ENCODE data around the gene LAGE3. TPM values are rescaled to one million over a fixed set of nuclear protein-coding genes. Genes with fewer than 3 reads are reported as not detected.

LAGE3 gene, protein sequence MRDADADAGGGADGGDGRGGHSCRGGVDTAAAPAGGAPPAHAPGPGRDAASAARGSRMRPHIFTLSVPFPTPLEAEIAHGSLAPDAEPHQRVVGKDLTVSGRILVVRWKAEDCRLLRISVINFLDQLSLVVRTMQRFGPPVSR
- 50.3 and 51.3 TPM in 2 replicates for total RNA-seq

DNA sequence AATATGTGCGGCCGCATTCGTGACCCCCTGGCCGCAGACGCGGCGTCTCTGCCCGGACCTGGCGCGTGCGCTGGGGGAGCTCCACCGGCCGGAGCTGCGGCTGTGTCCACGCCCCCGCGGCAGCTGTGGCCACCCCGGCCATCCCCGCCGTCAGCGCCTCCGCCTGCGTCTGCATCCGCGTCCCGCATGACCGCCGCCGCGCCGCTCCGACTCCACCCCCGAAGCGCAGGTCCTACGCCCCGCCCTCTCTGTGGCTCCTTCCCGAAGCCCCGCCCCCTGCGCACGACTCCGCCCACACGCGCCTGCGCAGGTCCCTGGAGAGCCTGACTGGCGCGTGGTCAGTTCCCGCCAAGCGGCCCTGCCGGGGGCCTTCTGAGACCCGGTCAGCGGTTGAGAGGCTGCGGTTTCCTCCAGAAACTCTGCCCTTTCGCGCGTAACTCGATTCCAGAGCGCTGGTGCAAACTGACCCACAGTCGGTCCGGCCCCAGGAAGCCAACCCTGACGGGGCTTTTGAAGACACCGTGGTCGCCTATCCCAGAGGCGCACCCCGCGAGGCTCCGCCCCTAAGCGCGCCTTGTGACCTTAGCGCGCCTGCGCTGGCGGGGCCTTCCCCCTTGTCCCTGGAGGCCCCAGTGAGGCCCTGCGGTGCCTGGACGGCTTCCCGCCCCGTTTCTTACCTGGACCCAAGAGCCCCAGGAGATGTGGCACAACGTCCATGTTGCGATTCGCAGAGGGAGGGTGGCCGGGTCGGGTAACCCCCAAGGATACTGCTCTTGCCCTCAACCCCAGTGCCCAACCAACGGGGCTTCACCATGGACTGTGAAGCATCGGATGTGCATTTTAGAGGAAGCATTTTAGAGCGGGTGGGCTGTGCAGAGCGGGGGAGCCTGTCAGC is at the start of gene LAGE3:
Gene LAGE3, minus strand, starts transcription at position 554 of the 895 bp plus-strand sequence. Its CDS starts 366 bp downstream, at position 188.

DNA sequence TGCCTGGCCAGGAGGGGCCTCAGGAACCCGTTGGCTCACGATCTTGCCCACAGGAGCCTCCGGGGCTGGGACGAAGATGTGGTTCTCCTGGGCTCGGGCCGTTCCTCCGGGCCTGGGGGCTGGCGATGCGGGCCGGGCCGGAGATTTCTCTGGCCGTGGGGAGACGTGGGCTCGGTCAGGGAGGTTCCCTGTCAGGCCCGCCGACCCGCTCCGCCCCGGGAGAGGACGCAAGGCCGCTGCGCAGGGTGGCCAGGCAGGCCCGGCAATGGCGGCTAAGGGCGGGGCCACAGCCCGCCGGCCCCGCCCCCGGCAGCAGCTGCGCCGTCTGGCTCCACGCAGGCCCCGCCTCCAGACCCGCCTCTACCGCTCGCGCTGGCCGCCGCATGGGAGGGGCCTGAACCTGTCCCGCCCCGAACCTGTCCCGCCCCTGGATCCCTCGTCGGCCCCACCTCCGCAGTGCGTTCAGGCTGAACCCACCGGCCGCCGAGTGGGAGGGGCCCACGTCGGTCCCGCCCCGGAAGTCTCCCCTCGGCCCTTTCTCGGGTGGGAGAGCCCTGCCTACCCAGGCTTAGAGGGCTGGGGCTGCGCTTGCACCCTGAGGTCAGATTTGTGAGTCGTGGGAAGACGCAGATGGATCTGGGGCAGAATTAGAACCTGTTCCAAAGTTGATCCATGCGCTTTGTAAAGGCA is 37.0 kb upstream of the LAGE3 start, which contains the start of gene FAM3A:
Gene FAM3A, minus strand, starts transcription at position 267 of the 690 bp plus-strand sequence. CDS start 460 bp downstream, outside the sequence.

DNA sequence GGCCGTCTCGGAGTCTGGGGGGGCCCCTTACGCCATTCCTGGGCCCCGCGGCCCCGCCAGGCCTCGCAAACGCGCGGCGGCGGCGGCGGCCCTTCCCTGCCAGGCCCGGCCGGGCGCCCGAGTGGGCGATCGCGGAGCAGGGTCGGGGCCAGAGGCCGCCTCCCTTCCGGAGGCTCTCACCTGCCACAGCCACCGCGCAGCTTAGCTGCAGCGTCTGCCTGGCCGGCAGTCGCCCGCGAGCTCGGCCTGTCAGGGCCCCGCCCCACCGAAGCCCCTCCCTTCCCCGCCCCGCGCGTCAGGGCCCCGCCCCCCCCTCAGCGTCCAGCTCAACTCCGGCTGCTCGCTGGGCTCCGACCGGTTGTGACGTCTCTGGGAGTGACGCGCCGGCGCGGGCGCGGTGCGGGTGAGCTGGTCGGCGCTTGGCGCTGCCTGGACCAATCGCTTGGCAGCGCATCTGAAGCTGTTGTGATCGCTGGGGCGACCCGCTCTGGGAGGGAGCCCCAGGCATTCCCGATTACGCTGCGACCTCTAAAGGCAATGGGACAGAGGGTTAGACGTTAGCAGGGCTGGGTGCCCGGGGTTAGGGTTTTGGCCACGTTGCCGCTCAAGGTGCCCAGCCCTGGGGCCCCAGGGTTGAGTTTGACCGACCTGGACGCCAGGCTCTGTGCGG is 11.5 kb upstream of the LAGE3 start, which contains the start of gene SLC10A3:
Gene SLC10A3, minus strand, starts transcription at position 216 of the 670 bp plus-strand sequence. CDS start 1,689 bp downstream, outside the sequence.

DNA sequence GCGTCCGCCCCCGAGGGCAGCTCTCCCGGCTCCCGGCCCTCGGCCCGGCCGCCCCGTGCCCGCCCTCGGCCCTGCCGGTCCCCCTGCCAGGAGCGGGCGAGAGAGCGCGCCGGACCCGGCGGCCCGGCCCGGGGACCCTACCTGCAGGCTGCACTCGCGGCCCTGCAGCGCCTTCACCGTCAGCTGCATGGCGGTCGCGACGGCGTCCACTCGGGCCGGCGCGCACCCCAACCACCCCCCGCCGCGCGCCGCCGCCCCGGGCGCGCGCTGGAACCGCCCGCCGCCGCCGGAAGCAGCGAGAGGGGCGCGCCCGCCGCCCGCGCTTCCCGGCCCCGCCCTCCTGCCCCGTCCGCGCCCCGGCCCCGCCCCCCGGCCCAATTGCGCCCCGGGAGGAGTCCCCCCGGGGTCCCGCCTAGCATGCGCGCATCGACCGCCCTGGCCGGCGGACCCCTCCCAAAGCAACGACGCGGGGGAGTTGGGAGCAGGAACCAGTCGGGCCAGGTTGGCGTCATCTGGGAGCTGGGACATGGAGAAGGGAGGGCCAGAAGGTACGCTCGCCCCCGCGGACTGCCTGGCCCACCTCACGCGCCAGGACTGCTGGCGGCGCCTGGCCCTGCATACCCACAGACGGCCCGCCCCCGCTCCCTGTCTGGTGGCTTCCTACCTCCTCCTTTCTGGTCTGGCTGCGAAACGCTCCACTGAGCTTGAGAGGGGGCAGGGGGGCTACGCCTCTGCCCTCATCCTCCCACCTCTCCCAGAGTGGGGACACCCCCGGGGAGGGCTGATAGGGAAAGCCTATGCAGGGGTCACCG is 7.5 kb upstream of the LAGE3 start, which contains the start of gene UBL4A:
Gene UBL4A, minus strand, starts transcription at position 220 of the 812 bp plus-strand sequence. Its CDS starts 31 bp downstream, at position 189.

DNA sequence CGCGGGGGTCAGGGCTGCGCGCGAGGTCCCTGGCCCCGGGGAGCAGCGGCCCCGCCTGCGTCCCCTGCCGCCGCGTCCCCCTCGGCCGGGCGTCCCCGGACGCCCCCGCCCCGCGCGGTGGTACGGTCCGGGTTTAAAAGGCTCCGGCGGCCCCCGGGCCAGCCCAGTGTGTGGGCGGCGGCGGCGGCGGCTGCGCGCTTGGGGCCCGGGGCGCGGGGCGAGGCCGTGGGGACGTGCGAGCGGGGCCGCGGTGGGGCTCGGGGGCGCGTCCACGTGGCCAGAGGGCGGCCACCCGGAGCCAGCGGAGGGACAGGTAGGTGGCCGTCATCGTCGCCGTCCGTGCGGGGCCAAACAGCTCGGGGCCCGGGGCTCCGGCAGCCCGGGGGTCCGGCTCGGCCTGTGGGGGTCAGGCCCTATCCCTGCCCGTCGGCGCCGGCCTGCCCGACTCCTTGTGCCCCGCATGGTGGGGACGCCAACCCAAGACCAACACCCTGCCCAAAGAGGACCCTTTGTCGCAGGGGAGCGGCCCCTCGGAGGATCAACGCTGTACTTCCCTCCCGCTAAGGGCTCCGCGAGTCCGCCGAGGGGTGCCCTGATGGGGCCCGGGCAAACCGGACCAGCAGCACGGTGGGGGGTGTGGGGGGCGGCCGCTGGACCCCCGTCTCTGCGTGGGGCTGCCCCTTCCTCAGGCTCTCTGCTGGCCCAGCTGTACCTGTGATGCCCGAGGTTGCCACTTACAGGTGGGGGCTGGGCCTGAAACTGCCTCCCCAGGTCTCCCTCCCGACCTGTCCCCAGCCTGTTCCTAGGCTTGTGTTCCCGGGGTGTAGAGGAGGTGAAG is 20.7 kb downstream of the LAGE3 start, which contains the start of gene PLXNA3:
Gene PLXNA3, plus strand, starts transcription at position 166 of the 838 bp plus-strand sequence. CDS start 1,903 bp downstream, outside the sequence.

DNA sequence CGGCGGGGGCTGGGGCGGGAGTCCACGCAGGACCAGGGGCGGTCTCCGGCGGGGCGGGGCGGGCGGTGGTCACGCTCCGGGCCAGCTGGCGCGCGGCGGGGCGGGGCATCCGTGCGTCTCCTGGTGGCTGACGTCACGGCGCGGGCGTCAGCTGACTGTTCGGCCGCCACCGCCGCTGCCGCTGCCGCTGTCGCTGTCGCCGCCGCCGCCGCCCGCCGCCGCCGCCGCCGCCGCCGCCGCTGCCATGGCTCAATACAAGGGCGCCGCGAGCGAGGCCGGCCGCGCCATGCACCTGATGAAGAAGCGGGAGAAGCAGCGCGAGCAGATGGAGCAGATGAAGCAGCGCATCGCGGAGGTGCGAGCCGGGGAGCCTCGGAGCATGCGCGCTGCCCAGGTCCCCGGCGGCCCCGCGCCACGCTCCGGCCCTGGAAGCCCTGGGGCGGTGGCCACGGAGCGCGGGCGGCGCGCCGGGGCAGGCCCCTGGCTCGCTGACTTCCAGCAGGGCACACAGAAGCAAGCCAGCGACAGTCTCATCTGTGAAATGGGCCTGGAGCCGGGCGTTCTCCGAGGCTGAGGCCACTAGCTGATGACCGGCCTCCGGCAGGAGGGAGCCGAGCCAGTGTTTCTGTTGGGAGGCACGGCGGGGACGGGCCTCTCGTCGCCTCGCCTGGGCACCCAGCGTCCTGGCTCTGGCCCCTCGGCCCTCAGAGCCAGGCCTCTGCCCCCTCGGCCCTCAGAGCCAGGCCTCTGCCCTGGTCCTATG is 34.9 kb downstream of the LAGE3 start, which contains the start of gene FAM50A:
Gene FAM50A, plus strand, starts transcription at position 150 of the 763 bp plus-strand sequence. Its CDS starts 95 bp downstream, at position 245.

DNA sequence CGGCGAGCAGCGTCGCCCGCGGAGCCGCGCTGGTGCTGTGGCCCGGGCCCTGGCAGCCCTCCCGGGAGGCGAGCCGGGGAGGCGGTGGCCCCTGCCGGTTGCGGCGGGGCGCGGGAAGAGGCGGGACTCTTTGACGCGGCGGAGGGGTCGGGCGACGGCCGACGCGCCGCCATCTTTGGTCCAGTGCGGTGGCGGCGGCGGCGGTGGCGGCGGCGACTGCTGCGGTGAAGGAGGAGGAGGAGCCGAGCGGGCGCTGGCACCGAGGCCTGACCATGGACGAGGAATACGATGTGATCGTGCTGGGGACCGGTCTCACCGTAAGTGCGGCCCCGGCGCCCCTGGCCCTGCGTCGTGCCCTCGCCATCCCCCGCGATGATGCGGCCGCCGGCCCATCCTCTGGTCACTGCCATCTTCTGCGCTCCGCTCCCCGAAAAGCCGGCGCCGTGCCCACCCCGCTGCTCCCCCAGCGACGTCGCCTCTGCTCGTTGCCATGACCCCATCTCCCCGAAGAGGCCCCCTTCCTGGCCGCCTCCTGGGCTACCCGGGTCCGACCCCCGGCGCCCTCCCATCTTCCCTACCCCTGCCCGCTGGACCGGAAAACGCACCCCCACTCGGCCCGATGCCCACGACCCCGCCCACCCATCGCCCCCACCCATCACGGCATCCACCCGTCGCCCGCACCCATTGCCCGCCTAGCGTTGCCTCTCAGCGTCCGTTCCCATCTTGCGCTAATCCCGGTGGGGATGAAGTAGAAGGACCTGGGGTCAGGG is 41.9 kb downstream of the LAGE3 start, which contains the start of gene GDI1:
Gene GDI1, plus strand, starts transcription at position 172 of the 770 bp plus-strand sequence. Its CDS starts 101 bp downstream, at position 273.

DNA sequence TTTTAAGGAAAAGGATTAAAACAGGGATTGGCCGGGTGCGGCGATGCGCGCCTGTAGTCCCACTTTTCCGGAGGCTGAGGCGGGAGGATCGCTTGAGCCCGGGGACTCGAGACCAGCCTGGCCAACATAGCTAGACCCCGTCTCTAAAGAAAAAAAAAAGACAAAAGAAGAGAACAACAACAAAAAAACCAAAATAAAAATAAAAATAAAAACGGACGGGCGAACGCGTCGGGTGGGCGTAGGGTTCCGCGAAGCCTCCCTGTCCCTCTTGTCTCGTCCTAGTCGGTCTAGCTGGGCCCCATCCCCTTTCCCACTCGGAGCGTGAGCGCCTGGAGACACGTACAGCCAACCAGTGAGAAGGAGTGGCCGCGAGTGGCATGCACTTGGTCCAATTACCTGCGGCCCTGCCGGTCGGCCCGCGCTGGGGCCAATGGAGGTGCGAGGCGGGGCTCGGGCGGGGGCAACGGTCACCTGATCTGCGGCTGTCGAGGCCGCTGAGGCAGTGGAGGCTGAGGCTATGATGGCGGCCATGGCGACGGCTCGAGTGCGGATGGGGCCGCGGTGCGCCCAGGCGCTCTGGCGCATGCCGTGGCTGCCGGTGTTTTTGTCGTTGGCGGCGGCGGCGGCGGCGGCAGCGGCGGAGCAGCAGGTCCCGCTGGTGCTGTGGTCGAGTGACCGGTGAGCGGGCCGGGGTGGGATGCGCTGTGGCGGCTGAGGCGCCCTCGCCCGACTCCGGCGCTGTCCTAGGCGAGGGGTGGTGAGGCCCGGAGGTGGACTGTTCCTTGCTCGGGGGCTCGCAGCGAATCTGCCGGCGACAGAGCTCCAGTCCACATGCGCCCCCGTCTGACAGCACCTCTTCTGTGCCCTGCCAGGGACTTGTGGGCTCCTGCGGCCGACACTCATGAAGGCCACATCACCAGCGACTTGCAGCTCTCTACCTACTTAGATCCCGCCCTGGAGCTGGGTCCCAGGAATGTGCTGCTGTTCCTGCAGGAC is 50.6 kb downstream of the LAGE3 start, which contains the start of gene ATP6AP1:
Gene ATP6AP1, plus strand, starts transcription at position 502 of the 996 bp plus-strand sequence. Its CDS starts 16 bp downstream, at position 518.

Other genes with a start within 250 kb of the LAGE3 start
- gene OPN1MW3, start 221.7 kb downstream of the LAGE3 start, total RNA-seq, result not detected in 2 replicates
- gene TEX28, start 184.2 kb downstream of the LAGE3 start, total RNA-seq, result not detected in 2 replicates
- gene TKTL1, start 183.5 kb downstream of the LAGE3 start, total RNA-seq, result not detected in 2 replicates
- 1,129 and 1,478 TPM in 2 replicates for gene FLNA, start 104.6 kb downstream of the LAGE3 start, total RNA-seq
- 50.6 and 72.9 TPM in 2 replicates for gene EMD, start 100.0 kb downstream of the LAGE3 start, total RNA-seq
- 4,888 and 5,415 TPM in 2 replicates for gene RPL10, start 80.9 kb downstream of the LAGE3 start, total RNA-seq
- gene DNASE1L1, start 70.0 kb downstream of the LAGE3 start, total RNA-seq, result 30.2 and 32.3 TPM in 2 replicates
- 27.9 and 32.9 TPM in 2 replicates for gene TAFAZZIN, start 67.7 kb downstream of the LAGE3 start, total RNA-seq
- 37.4 and 39.4 TPM in 2 replicates for gene ATP6AP1, start 50.6 kb downstream of the LAGE3 start, total RNA-seq
- 59.5 and 89.4 TPM in 2 replicates for gene GDI1, start 42.1 kb downstream of the LAGE3 start, total RNA-seq
- 29.0 and 30.7 TPM in 2 replicates for gene FAM50A, start 35.1 kb downstream of the LAGE3 start, total RNA-seq
- gene PLXNA3, start 21.0 kb downstream of the LAGE3 start, total RNA-seq, result 4.4 and 16.2 TPM in 2 replicates
- gene UBL4A, start 7.3 kb upstream of the LAGE3 start, total RNA-seq, result 46.0 and 50.6 TPM in 2 replicates
- gene SLC10A3, start 11.3 kb upstream of the LAGE3 start, total RNA-seq, result 27.4 and 40.8 TPM in 2 replicates
- 43.7 and 48.7 TPM in 2 replicates for gene FAM3A, start 37.0 kb upstream of the LAGE3 start, total RNA-seq
- gene G6PD, start 67.6 kb upstream of the LAGE3 start, total RNA-seq, result 97.4 and 109 TPM in 2 replicates
- gene IKBKG, start 68.3 kb upstream of the LAGE3 start, total RNA-seq, result 8.9 and 9.7 TPM in 2 replicates
- not detected in 2 replicates for gene CTAG1A, start 105.9 kb upstream of the LAGE3 start, total RNA-seq
- gene CTAG1B, start 140.0 kb upstream of the LAGE3 start, total RNA-seq, result not detected in 2 replicates
- not detected in 2 replicates for gene CTAG2, start 174.3 kb upstream of the LAGE3 start, total RNA-seq

Measured in airway epithelial cell (primary cell).